Cardiac fibroblast (primary cell): ENCODE measurements around the gene KDM1B.

Source experiments
- DNase-seq, 2 donors: peaks; one replicate each; pipeline versions ENCODE4 v3.0.0 to v3.0.0-alpha.2; 2010; ENCODE audit warnings: low read depth in 2 of 2
- H3K4me3 ChIP-seq, 2 donors: replicated peaks in 1 of 2; 1 replicate in 1 of 2; 2 replicates in 1 of 2; pipeline ENCODE4 v1.5.1; 2011; ENCODE audit warnings: low read depth in 2 of 2, low read length in 2 of 2, mild to moderate bottlenecking in 2 of 2, moderate library complexity in 1 of 2
- TF ChIP-seq, protein P1 (sequence below): IDR thresholded peaks from one replicate; pipeline ENCODE4 v1.5.1; 2011; ENCODE audit warnings: low read depth, mild to moderate bottlenecking, low read length, inconsistent platforms

KDM1B gene

DNA sequence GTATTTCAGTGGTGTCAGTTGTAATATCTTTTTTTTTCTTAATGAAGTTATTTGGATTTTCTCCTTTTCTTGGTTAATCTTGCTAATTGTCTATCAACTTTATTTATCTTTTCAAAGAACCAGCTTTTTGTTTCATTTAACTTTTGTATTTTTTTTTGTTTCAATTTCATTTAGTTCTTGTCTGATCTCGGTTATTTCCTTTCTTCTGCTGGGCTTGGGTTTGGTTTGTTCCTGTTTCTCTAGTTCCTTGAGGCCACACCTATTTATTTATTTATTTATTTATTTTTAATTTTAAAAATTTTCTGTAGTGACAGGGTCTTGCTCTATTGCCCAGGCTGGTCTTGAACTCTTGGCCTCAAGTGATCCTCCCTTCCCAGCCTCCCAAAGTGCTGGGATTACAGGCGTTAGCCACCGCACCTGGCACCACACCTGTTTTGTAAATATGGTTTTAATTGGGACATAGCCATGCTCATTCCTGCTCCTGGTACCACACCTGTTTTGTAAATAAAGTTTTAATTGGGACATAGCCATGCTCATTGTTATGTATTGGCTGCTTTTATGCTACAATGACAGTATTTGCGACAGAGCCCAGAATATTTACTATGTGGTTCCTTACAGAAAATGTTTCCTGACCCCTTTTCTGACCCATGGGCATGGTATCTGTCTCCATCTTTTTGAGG, 22.2 kb downstream of the KDM1B start:
- TF ChIP-seq, protein P1, sequence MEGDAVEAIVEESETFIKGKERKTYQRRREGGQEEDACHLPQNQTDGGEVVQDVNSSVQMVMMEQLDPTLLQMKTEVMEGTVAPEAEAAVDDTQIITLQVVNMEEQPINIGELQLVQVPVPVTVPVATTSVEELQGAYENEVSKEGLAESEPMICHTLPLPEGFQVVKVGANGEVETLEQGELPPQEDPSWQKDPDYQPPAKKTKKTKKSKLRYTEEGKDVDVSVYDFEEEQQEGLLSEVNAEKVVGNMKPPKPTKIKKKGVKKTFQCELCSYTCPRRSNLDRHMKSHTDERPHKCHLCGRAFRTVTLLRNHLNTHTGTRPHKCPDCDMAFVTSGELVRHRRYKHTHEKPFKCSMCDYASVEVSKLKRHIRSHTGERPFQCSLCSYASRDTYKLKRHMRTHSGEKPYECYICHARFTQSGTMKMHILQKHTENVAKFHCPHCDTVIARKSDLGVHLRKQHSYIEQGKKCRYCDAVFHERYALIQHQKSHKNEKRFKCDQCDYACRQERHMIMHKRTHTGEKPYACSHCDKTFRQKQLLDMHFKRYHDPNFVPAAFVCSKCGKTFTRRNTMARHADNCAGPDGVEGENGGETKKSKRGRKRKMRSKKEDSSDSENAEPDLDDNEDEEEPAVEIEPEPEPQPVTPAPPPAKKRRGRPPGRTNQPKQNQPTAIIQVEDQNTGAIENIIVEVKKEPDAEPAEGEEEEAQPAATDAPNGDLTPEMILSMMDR, result no peak
- H3K4me3 ChIP-seq, result no peak overlapping the region
- no peak for DNase-seq

- DNase-seq, result no peak
- TF ChIP-seq, protein P1, result no peak
- H3K4me3 ChIP-seq, result no peak overlapping the region
These were observed 23.9 kb downstream of the KDM1B start for GRCh38 chr6:18178960-18179615.

- TF ChIP-seq, protein P1, result no peak
- H3K4me3 ChIP-seq, result no peak overlapping the region
- DNase-seq, result no peak
These were observed 24.6 kb downstream of the KDM1B start for GRCh38 chr6:18179770-18180356.

GRCh38 chr6:18182568-18182967, 27.3 kb downstream of the KDM1B start:
- H3K4me3 ChIP-seq, result no peak overlapping the region
- no peak for DNase-seq
- TF ChIP-seq, protein P1, result no peak

- peak; percentile 4 to 40 for DNase-seq
- TF ChIP-seq, protein P1, result no peak
- H3K4me3 ChIP-seq, result no peak overlapping the region
These were observed 28.5 kb downstream of the KDM1B start for GRCh38 chr6:18183766-18184165.

GRCh38 chr6:18185624-18186023, 30.4 kb downstream of the KDM1B start:
- TF ChIP-seq, protein P1, result no peak
- no peak overlapping the region for H3K4me3 ChIP-seq
- no peak for DNase-seq
